Sciatic nerve (tissue), 2 donors: Measurements from ENCODE around the gene CTAGE1. TPM values are rescaled to one million over a fixed set of nuclear protein-coding genes. Genes with fewer than 3 reads are reported as not detected.
"Not testable (repeated sequence)": the region's sequence is repeated elsewhere in the genome, so short reads cannot be mapped to it uniquely, and the experiment has no call there.

Experiments used
- ATAC-seq: fragments of 200-7000 bp; cut with Tn5 transposase; one replicate; pipeline ENCODE4 v1.9.1; 2020; ENCODE audit warnings: mild to moderate bottlenecking, moderate library complexity
- DNase-seq: peaks from one replicate; pipeline ENCODE4 v3.0.0-alpha.2; 2020; ENCODE audit warnings: low spot score
- intact Hi-C: fragments of 100-400 bp; cut with DNase I; formaldehyde crosslinking; loops from one replicate; pipeline ENCODE4 v1.14.2; 2022
- total RNA-seq: library from RNA; stranded (reverse); fragmentation: NEBNext Ultra II Directional; extraction: Animal tissue kit (Norgen Biotek cat#: 25700); gene quantifications from one replicate; pipeline ENCODE4 v1.2.1, GENCODE V29; 2021
- donor health status: DM: no; HTN: no; CAD: no.
- donor health status: DM: no; HTN: no; CAD: no.

Gene CTAGE1
- total RNA-seq, result not detected

GRCh38 chr18:22417496-22418188, at the start of gene CTAGE1:
Gene CTAGE1, minus strand, starts transcription at chr18:22417915. Its CDS starts 104 bp downstream, at chr18:22417811.
- no peak for DNase-seq
- intact Hi-C loops, result no loop called here
- no peak for ATAC-seq

- DNase-seq (no peak), ATAC-seq (peak; percentile 45)
- intact Hi-C loops, result no loop called here
These were observed 49.1 kb upstream of the CTAGE1 start for GRCh38 chr18:22466608-22467395.

- intact Hi-C loops, result no loop called here
- ATAC-seq (peak; percentile 88), DNase-seq (no peak)
These were observed 48.2 kb upstream of the CTAGE1 start for GRCh38 chr18:22465859-22466457.

GRCh38 chr18:22463076-22463475, 45.4 kb upstream of the CTAGE1 start:
- intact Hi-C loops, result no loop called here
- DNase-seq, result no peak
- no peak for ATAC-seq

GRCh38 chr18:22459491-22459890, 41.8 kb upstream of the CTAGE1 start:
- intact Hi-C loops, result no loop called here
- ATAC-seq (no peak), DNase-seq (no peak)

- DNase-seq, result no peak
- ATAC-seq, result no peak
- intact Hi-C loops, result no loop called here
These were observed 39.8 kb upstream of the CTAGE1 start for GRCh38 chr18:22457524-22457923.

GRCh38 chr18:22456547-22456946, 38.8 kb upstream of the CTAGE1 start:
- ATAC-seq (no peak), DNase-seq (no peak)
- intact Hi-C loops, result no loop called here

- DNase-seq, result no peak
- intact Hi-C loops, result no loop called here
- ATAC-seq, result no peak
These were observed 38.4 kb upstream of the CTAGE1 start for GRCh38 chr18:22456116-22456480.

GRCh38 chr18:22455425-22456115, 37.9 kb upstream of the CTAGE1 start:
- DNase-seq, result no peak
- no peak for ATAC-seq
- intact Hi-C loops, result no loop called here

- intact Hi-C loops, result no loop called here
- DNase-seq, result no peak
- peak; percentile 40 for ATAC-seq
These were observed 35.6 kb upstream of the CTAGE1 start for GRCh38 chr18:22453315-22453714.

- DNase-seq (no peak), ATAC-seq (no peak)
- intact Hi-C loops, result no loop called here
These were observed 34.5 kb upstream of the CTAGE1 start for GRCh38 chr18:22452226-22452668.

- intact Hi-C loops, result no loop called here
- DNase-seq, result no peak
- ATAC-seq, result peak; percentile 44
These were observed 34.1 kb upstream of the CTAGE1 start for GRCh38 chr18:22451796-22452195.

- DNase-seq, intact Hi-C loops, ATAC-seq: not testable (repeated sequence)
These were observed 33.1 kb upstream of the CTAGE1 start for GRCh38 chr18:22450766-22451165.

- intact Hi-C loops, DNase-seq, ATAC-seq: not testable (repeated sequence)
These were observed 32.6 kb upstream of the CTAGE1 start for GRCh38 chr18:22450318-22450717.

GRCh38 chr18:22449753-22450152, 32.0 kb upstream of the CTAGE1 start:
- intact Hi-C loops, DNase-seq, ATAC-seq: not testable (repeated sequence)

GRCh38 chr18:22448238-22448637, 30.5 kb upstream of the CTAGE1 start:
- ATAC-seq (no peak), DNase-seq (no peak)
- intact Hi-C loops, result no loop called here

GRCh38 chr18:22447792-22448191, 30.1 kb upstream of the CTAGE1 start:
- DNase-seq, result no peak
- no peak for ATAC-seq
- intact Hi-C loops, result no loop called here

GRCh38 chr18:22446911-22447310, 29.2 kb upstream of the CTAGE1 start:
- DNase-seq (no peak), ATAC-seq (no peak)
- intact Hi-C loops, result no loop called here

GRCh38 chr18:22446325-22446724, 28.6 kb upstream of the CTAGE1 start:
- ATAC-seq (no peak), DNase-seq (no peak)
- intact Hi-C loops, result no loop called here
